HUES48 (cell line): ENCODE measurements around the gene DNAJC5.
A peak's percentile ranks its signal among the peaks of the same experiment; 100 is the strongest.

Experiments used
- H3K27ac ChIP-seq: one replicate; pipeline ENCODE4 v1.7.0; 2013; ENCODE audit warnings: low read depth, low read length, inconsistent platforms
- H3K27me3 ChIP-seq: 2 replicates; pipeline ENCODE4 v1.6.1; 2013; ENCODE audit warnings: mild to moderate bottlenecking, low read length; ENCODE audit not compliant: control insufficient read depth, insufficient read depth
- H3K36me3 ChIP-seq: 2 replicates; pipeline ENCODE4 v1.6.1; 2013; ENCODE audit warnings: low read length; ENCODE audit not compliant: control insufficient read depth, insufficient read depth
- H3K4me1 ChIP-seq: 2 replicates; pipeline ENCODE4 v1.6.1; 2013; ENCODE audit warnings: mild to moderate bottlenecking, low read length; ENCODE audit not compliant: control insufficient read depth, insufficient read depth
- H3K4me3 ChIP-seq: 2 replicates; pipeline ENCODE4 v1.5.1; 2013; ENCODE audit warnings: mild to moderate bottlenecking, low read depth, low read length
- H3K9ac ChIP-seq: 2 replicates; pipeline ENCODE4 v1.6.1; 2013; ENCODE audit warnings: mild to moderate bottlenecking, low read depth, low read length, moderate library complexity
- H3K9me3 ChIP-seq: 2 replicates; pipeline ENCODE4 v1.6.1; 2013; ENCODE audit warnings: low read length; ENCODE audit not compliant: control insufficient read depth, insufficient read depth

DNAJC5 gene

DNA sequence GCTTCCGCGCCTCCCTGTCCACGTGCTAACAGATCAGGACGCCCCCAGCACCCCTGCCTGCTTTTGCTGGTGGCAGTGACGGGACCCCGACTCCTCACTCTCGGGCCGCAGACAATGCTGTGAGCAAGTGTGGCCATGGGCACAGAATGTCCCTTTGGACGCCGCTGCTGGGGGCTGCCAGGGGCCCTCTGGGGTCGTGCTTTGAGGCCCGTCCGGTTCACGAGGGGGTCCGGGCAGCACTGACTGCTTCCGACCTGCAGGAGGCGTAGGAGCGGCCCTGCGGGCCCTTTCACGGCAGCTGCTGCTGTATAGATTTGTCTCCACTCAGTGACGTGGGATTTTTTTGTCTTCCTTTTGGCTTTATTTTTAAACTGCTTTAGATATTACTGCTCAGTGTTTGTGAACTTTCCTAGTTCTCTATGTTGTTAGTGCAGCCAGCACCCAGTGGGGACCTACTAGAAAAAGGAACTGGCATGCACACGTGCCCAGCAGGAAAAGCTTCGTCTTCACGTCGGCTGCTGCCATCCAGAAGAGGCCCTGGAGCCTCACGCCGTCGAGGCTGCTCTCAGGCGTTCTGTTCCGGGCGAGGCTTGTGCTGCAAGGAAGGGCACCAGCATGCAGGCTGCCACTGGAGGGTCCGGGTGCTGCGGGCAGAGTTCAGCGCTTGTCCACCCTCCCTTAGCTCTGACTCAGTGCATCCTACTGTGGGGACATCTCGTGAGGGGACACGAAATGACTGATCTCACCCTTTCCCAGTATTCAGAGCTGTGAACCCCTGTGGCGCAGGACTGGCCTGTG, 39.5 kb downstream of the DNAJC5 start:
- no peak overlapping the region for H3K4me3 ChIP-seq
- no peaks in the 10 kb centered on the region for H3K9me3 ChIP-seq
- H3K9ac ChIP-seq, result no peak overlapping the region
- H3K27ac ChIP-seq, result no peak overlapping the region
- no peaks in the 10 kb centered on the region for H3K4me1 ChIP-seq
- peaks cover 47% of the 10 kb centered on the region for H3K36me3 ChIP-seq
- H3K27me3 ChIP-seq, result no peaks in the 10 kb centered on the region

DNA sequence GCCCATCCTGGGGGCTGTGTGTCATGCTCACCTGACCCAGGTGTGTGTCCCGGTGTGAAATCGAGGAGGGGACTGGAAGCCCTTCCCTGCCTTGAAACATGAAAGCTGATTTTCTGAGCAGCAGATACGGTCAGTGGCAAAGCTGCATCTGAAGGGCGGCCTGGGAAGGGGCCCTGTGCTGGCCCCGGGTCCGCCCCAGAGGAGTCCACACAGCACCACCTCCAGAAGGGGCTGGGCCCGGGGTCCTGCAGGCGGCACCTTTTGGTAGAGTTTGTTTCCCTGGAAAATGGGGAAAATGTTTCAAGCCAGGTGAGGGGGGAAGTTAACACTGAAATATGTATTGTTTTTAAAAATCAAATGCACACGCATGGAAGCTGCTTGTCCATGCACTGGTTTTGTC, 40.5 kb downstream of the DNAJC5 start:
- Histone ChIP-seq H3K4me1 (0 out of 2 replicates have a peak, but pooled peaks cover 2% of the 10 kb centered on the region), H3K36me3 (peaks cover 45% of the 10 kb centered on the region), H3K9ac (no peak overlapping the region), H3K4me3 (no peak overlapping the region), H3K27me3 (no peaks in the 10 kb centered on the region), H3K9me3 (no peaks in the 10 kb centered on the region), H3K27ac (no peak overlapping the region)

DNA sequence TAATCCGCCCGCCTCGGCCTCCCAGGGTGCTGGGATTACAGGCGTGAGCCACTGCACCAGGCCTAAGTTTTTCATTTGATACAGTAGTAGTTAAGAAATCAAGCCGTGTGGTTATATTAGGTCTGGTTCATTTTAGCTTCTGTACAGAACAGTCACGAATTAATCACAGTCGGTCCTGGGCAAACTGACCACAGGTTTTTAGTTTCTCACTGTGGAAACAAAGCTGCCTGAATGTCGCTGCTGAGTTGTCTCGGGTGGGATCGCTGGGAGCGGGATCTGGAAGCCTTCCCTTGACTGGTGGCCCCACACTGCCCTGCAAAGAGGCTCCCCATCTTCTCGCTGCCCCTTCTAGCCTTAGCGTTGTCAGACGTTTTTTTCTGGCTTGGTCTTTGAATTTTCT, 42.7 kb downstream of the DNAJC5 start:
- Histone ChIP-seq H3K27ac (no peak overlapping the region), H3K27me3 (no peaks in the 10 kb centered on the region), H3K4me1 (peaks cover 6% of the 10 kb centered on the region), H3K9ac (no peak overlapping the region), H3K4me3 (no peak overlapping the region), H3K36me3 (peaks cover 29% of the 10 kb centered on the region), H3K9me3 (no peaks in the 10 kb centered on the region)

DNA sequence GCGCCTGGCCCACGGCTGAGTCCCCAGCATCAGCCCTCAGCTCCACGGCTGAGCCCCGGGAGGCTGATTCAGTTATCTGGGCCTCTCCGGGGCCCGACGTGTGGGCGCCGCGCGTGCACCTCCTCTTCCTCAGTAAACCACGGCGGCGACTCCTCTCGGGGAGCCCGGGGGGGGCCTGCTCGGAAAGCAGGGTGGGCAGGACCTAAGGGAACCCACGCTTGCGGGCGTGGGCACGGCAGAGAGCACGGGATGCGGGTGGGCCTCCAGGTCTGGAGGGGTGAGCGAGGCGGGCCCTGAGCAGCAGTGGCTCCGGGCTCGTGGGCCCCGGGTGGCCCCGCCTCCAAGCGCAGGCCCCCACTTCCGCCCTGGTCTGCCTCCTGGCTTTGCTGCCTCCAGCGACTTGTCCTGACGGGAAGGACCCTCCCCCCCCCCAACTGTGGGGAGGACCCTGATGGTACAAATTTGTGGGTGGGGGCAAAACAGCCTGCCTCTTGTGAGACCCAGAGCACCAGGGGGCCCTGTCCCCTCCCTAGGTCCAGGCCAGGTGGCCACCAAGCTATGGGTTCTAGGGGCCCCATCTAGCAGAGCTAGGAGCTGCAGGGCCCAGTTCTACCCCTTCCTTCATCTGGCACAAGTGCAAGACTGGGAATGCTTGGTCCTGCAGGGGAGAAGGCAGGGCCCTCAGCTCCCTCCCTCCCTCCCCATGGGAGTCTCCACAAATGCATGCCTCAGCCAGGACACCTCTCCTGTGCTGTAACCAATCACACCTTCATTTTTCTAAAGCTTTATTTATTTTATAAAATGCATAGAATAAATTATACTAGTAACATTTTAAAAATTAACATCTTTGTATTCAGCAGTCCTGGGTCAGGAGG, 44.4 kb downstream of the DNAJC5 start:
- no peaks in the 10 kb centered on the region for H3K27me3 ChIP-seq
- H3K27ac ChIP-seq, result no peak overlapping the region
- H3K4me3 ChIP-seq, result peak overlapping the region; percentile 59
- no peaks in the 10 kb centered on the region for H3K9me3 ChIP-seq
- no peak overlapping the region for H3K9ac ChIP-seq
- H3K36me3 ChIP-seq, result peaks cover 35% of the 10 kb centered on the region
- peaks cover 10% of the 10 kb centered on the region for H3K4me1 ChIP-seq

DNA sequence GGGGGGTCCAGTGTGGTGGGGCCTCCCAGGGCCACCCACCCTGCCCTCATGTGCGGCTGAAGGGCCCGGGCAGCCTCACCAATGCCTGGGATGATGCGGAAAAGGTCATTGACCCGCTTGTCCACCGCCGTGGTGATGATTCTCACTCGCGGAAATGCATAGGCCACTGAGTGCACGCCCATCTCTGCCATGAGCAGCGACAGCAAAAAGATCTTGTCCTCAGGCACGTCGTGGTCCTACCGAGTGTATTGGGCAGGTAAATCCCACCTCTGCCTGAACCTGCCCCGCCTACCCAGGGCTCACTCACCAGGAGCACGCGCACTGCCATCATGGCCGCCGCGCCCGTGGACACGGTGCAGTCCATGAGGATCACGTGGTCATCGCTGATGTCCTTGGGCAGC, 45.1 kb downstream of the DNAJC5 start:
- Histone ChIP-seq H3K27me3 (no peaks in the 10 kb centered on the region), H3K4me1 (peaks cover 10% of the 10 kb centered on the region), H3K36me3 (peaks cover 38% of the 10 kb centered on the region), H3K4me3 (peak overlapping the region; percentile 54), H3K27ac (no peak overlapping the region), H3K9me3 (no peaks in the 10 kb centered on the region), H3K9ac (no peak overlapping the region)

DNA sequence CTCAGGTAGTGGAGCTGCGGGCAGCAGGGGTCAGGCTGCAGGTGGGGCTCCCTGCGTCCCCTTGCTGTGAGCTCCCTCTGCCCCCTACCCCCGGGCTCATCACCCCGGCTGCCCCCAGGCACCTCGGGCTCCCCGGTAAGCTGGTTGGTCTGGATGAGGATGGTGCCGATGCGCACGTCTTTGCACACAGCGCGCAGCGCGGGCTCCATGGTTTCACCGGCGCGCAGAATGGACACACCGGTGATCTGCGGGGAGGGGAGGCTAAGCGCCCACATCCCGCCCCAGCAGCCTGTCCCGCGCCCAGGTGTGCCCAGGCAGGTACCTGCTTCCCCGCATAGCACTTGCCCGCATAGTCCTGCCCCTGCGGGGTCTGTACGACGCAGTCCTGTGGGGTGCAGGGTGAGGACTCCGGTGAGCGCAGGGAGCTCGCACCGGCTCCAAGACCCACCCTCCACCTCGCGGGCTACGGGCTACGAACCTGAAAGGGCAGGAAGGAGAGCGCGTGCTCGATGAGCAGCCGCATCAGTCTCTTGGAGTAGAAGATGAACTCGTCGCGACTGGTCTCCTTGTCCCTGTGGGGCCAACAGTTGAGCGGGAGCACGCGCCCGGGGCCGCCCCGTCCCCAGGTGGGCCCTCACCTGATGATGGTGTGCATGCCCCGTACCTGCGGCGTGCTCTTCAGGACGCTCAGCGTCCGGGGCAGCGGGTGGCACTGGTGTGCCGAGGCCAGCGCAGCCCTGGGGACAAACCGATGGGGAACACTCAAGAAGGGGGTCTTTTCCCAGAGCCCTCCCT, 45.7 kb downstream of the DNAJC5 start:
- H3K4me1 ChIP-seq, result peaks cover 10% of the 10 kb centered on the region
- no peaks in the 10 kb centered on the region for H3K27me3 ChIP-seq
- H3K27ac ChIP-seq, result no peak overlapping the region
- H3K36me3 ChIP-seq, result peaks cover 40% of the 10 kb centered on the region
- peak overlapping the region; percentile 54 for H3K4me3 ChIP-seq
- H3K9ac ChIP-seq, result peak overlapping the region; percentile 22; the same call in 1 of the 2 replicates
- no peaks in the 10 kb centered on the region for H3K9me3 ChIP-seq

DNA sequence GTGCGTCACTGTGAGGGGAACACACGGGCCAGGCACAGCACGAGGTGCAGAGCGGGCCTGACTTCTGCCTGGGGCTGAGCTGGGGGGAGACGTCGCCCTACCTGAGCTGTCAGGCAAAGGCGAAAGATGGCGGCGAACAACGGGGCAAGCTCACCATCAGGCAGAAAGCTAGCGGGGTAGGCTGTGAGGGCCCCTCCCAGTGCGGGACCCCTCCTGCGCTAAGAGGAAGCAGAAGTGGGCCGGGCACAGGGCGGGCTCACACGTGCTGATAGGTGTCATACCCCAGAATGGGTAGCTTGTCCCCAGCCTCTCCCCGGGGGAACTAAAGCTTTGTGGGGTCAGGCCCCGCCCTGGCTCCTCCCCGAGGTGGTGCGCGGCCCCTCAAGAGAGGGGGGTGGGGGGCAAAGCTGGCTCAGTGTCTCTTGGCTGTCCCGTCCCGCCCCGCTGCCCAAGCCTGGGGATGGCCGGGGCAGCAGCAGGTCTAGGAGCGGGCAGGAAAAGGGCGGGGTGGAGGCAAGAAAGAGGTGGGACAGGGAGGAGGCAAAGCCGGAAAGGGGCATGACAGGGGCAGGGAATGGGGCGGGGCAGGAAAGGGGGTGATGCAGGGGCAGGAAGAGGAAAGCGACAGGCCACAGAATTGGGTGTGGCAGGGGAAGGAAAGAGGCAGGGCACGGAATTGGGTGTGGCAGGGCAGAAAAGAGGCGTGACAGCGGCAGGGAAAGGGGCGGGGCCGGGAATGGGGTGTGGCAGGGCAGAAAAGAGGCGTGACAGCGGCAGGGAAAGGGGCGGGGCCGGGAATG, 46.6 kb downstream of the DNAJC5 start:
- H3K4me1 ChIP-seq, result peaks cover 10% of the 10 kb centered on the region
- no peaks in the 10 kb centered on the region for H3K9me3 ChIP-seq
- H3K4me3 ChIP-seq, result peak overlapping the region; percentile 54; the same call in 1 of the 2 replicates
- no peak overlapping the region for H3K27ac ChIP-seq
- H3K27me3 ChIP-seq, result no peaks in the 10 kb centered on the region
- peaks cover 47% of the 10 kb centered on the region for H3K36me3 ChIP-seq
- 0 out of 2 replicates have a peak overlapping the region, but pooled peaks have one; percentile 22 for H3K9ac ChIP-seq

DNA sequence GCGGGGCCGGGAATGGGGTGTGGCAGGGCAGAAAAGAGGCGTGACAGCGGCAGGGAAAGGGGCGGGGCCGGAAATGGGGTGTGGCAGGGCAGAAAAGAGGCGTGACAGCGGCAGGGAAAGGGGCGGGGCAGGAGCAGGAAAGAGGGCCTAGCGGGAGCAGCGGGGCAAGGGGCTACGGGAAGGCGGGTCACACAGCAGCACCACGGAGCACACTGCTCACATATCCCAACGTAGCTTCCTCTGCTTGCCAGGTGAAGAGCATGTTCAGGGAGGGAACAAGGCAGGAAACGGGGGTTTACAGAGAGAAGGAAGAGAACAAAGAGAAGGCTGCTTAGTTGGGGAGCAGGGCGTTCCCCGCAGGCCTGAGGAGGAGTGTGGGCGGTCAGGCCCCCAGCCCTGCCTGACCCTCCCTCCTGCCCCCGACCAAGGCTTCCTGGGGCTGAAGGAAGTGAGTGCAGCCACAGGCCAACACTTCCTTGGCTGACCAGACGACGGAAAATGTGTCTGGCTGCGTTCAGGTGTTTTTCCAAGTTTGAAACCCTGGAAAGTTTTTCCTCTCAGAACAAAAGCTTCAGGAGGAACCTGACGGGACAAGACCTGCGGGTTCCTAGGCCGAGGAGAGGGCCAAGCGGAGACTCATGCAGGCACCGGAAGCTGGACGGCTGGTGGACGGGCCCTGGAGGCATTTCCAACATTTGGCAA, 47.5 kb downstream of the DNAJC5 start:
- H3K9me3 ChIP-seq, result no peaks in the 10 kb centered on the region
- no peak overlapping the region for H3K4me3 ChIP-seq
- H3K36me3 ChIP-seq, result peaks cover 47% of the 10 kb centered on the region
- no peak overlapping the region; the same call in 1 of the 2 replicates for H3K9ac ChIP-seq
- H3K27me3 ChIP-seq, result no peaks in the 10 kb centered on the region
- H3K27ac ChIP-seq, result peak overlapping the region; percentile 85
- H3K4me1 ChIP-seq, result peaks cover 10% of the 10 kb centered on the region

DNA sequence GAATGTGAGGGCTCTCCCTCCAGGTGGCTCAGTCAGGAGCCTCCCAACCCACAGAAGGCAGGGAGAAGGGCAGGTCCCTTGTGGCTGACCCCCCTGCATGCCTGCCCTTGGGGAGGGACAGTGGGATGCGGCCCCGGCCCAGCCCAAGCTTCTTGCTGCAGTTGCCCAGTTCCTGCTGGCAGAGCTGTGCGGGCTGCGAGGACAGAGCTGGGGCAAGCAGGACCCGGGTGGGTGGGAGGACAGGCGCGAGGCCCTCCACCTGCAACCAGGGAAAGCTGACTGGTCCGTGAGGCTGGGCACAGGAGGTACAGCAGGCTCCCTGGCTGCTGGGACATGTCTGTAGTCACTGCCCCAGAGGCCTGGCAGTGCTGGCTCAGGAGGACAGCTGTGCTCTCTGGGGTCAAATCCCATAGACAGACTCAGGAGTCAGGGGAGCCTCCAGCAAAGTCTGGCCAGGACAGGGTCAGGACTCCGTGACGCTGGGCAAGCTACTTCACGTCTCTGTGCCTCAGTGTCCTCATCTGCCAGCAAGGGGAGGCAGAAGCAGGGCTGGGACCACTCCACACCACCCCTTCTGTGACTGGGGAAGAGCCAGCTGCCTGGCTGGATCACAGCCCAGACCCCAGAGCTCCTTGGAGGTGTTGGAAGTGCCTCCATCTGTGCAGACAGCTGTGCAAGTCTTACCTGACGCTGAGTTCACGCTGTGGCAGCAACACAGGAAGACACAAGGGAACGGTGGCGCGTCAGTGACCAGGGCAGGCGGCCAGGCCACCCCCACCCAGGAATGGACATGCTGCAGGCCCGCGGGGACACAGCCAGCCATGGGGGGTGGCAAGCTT, 48.3 kb downstream of the DNAJC5 start:
- Histone ChIP-seq H3K9me3 (no peaks in the 10 kb centered on the region), H3K27me3 (no peaks in the 10 kb centered on the region), H3K27ac (peak overlapping the region; percentile 85), H3K36me3 (peaks cover 47% of the 10 kb centered on the region), H3K4me3 (no peak overlapping the region), H3K4me1 (peaks cover 10% of the 10 kb centered on the region), H3K9ac (no peak overlapping the region)
